ENCODE measurements around the gene PRDM16. TPM values are rescaled to one million over a fixed set of nuclear protein-coding genes. Genes with fewer than 3 reads are reported as not detected.

Gene PRDM16
- total RNA-seq, 4 donors from 2014 or later: 0.08 to 0.19 (median 0.12) TPM

- peaks cover 0 to 63% (median 0%) of the 10 kb centered on the region in 4 donors for H3K27me3 ChIP-seq
- TF ChIP-seq POLR2A (IDR thresholded peaks at IDR 0.05): no peak
- no peak for TF ChIP-seq CTCF (IDR thresholded peaks at IDR 0.05)
- WGBS, 2 donors: 78 to 87% methylated on average over 16 to 17 of the region's 26 CpGs
- H3K27ac ChIP-seq: no peak overlapping the region
- no peaks in the 10 kb centered on the region for H3K36me3 ChIP-seq
- no peaks in the 10 kb centered on the region for H3K4me1 ChIP-seq
- H3K4me3 ChIP-seq: no peak overlapping the region
- no peak for DNase-seq
- intact Hi-C loops (cut with DNase I): no loop called here
- H3K9me3 ChIP-seq: no peaks in the 10 kb centered on the region
Measured at GRCh38 chr1:3262681-3263286, 193.8 kb downstream of the PRDM16 start.

GRCh38 chr1:3263790-3264189, 194.8 kb downstream of the PRDM16 start:
- H3K4me1 ChIP-seq: no peaks in the 10 kb centered on the region
- H3K9me3 ChIP-seq: no peaks in the 10 kb centered on the region
- H3K27me3 ChIP-seq: peaks cover 0 to 73% (median 0%) of the 10 kb centered on the region in 4 donors
- H3K27ac ChIP-seq: no peak overlapping the region
- H3K4me3 ChIP-seq: no peak overlapping the region
- 58 to 63% methylated on average over 4 to 6 of the region's 10 CpGs for WGBS, 2 donors
- intact Hi-C loops (cut with DNase I): no loop called here
- TF ChIP-seq CTCF (IDR thresholded peaks at IDR 0.05) (no peak), POLR2A (IDR thresholded peaks at IDR 0.05) (no peak)
- no peak for DNase-seq
- H3K36me3 ChIP-seq: no peaks in the 10 kb centered on the region

GRCh38 chr1:3264456-3264855, 195.5 kb downstream of the PRDM16 start:
- H3K36me3 ChIP-seq: no peaks in the 10 kb centered on the region
- no peak for DNase-seq
- no peak overlapping the region for H3K27ac ChIP-seq
- TF ChIP-seq POLR2A (IDR thresholded peaks at IDR 0.05) (no peak), CTCF (IDR thresholded peaks at IDR 0.05) (no peak)
- intact Hi-C loops (cut with DNase I): no loop called here
- no peak overlapping the region for H3K4me3 ChIP-seq
- 62 to 63% methylated on average over 10 of the region's 10 CpGs for WGBS, 2 donors
- H3K9me3 ChIP-seq: no peaks in the 10 kb centered on the region
- H3K27me3 ChIP-seq: peaks cover 0 to 80% (median 0%) of the 10 kb centered on the region in 4 donors
- no peaks in the 10 kb centered on the region for H3K4me1 ChIP-seq

- no peaks in the 10 kb centered on the region for H3K9me3 ChIP-seq
- peaks cover 0 to 94% (median 0%) of the 10 kb centered on the region in 4 donors for H3K27me3 ChIP-seq
- no peaks in the 10 kb centered on the region for H3K36me3 ChIP-seq
- no peak overlapping the region for H3K4me3 ChIP-seq
- TF ChIP-seq CTCF (IDR thresholded peaks at IDR 0.05) (no peak), POLR2A (IDR thresholded peaks at IDR 0.05) (no peak)
- DNase-seq: no peak
- intact Hi-C loops (cut with DNase I): no loop called here
- WGBS, 2 donors: 80% methylated on average over 42 to 49 of the region's 53 CpGs
- no peaks in the 10 kb centered on the region for H3K4me1 ChIP-seq
- H3K27ac ChIP-seq: no peak overlapping the region
Measured at GRCh38 chr1:3265835-3266805, 197.1 kb downstream of the PRDM16 start.
